Lower leg skin (tissue), 4 donors: ENCODE data around the gene SIVA1. TPM values are rescaled to one million over a fixed set of nuclear protein-coding genes. Genes with fewer than 3 reads are reported as not detected.

Source experiments
- DNase-seq, 2 donors: peaks; one replicate each; pipeline ENCODE4 v3.0.0-alpha.2; 2019; ENCODE audit warnings: low spot score in 2 of 2
- H3K4me3 ChIP-seq: fragments of 200-600 bp; sonication (generic); 2 replicates; pipeline ENCODE4 v1.5.1; 2017; ENCODE audit warnings: mild to moderate bottlenecking, low read depth; ENCODE audit not compliant: poor library complexity, severe bottlenecking
- CTCF ChIP-seq, 3 donors: fragments of 450-650 bp; IDR thresholded peaks; one replicate each; pipeline ENCODE4 v1.5.1; 2016; ENCODE audit warnings: antibody characterized with exemption in 3 of 3, mild to moderate bottlenecking in 3 of 3, moderate library complexity in 2 of 3
- POLR2A ChIP-seq, 2 donors: fragments of 450-650 bp; IDR thresholded peaks; one replicate each; pipeline ENCODE4 v1.6.1; 2016 to 2017; ENCODE audit warnings: antibody characterized with exemption in 2 of 2, mild to moderate bottlenecking in 1 of 2, moderate library complexity in 1 of 2
- WGBS, 2 donors: methylation state at CpG; one replicate each; pipeline ENCODE4 v1.1.5; 2018; 5-methylcytosine and 5-hydroxymethylcytosine counted together
- intact Hi-C: fragments of 100-400 bp; cut with DNase I; formaldehyde crosslinking; loops from one replicate; pipeline ENCODE4 v1.15.0; 2023; ENCODE audit warnings: low total_unique reads
- total RNA-seq, 4 donors: library from RNA; depleted of rRNA; stranded (reverse); fragments of >200 nt; gene quantifications; one replicate each; pipeline ENCODE4 v1.1.0, GENCODE V29; 2016

SIVA1 gene
- total RNA-seq, 4 donors from 2014 or later = 162 to 174 (median 168) TPM

GRCh38 chr14:104766863-104767633 is 14.1 kb downstream of the SIVA1 start:
- WGBS, 2 donors = 89 to 91% methylated on average over 15 of the region's 15 CpGs
- DNase-seq = no peak
- intact Hi-C loops = no loop called here
- no peak overlapping the region for H3K4me3 ChIP-seq
- no peak for TF ChIP-seq CTCF (IDR thresholded peaks at IDR 0.05)
- TF ChIP-seq POLR2A (IDR thresholded peaks at IDR 0.05) = no peak

DNA sequence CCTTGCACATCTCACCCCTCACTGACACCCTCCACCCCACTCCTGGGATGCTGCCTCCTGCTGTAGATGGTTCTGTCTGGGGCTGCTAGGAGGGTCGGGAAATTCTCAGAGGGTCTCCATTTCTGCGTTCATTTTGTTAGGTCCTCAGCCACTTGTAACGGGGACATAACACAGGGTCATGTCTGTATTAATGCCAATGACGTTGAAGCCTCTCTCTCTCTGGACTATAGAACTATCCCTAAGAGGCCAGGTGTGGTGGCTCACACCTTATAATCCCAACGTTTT is 14.6 kb downstream of the SIVA1 start:
- WGBS, 2 donors = 83 to 90% methylated on average over 5 of the region's 5 CpGs
- no peak for DNase-seq
- no peak for TF ChIP-seq CTCF (IDR thresholded peaks at IDR 0.05)
- TF ChIP-seq POLR2A (IDR thresholded peaks at IDR 0.05) = no peak
- intact Hi-C loops = no loop called here
- H3K4me3 ChIP-seq = no peak overlapping the region

GRCh38 chr14:104768437-104769323 is 15.7 kb downstream of the SIVA1 start:
- WGBS, 2 donors = 29 to 32% methylated on average over 10 to 12 of the region's 25 CpGs
- TF ChIP-seq CTCF (IDR thresholded peaks at IDR 0.05) (peak in 1 of 3 donors; percentile 33), POLR2A (IDR thresholded peaks at IDR 0.05) (no peak)
- no peak overlapping the region for H3K4me3 ChIP-seq
- peak; percentile 89 to 98 for DNase-seq
- intact Hi-C loops = no loop called here

GRCh38 chr14:104769324-104770071 is 16.6 kb downstream of the SIVA1 start:
- intact Hi-C loops = loop anchor here (5.0 kb wide), 1 partner anchor 53 kb away; no protein-coding TSS in a partner anchor

More at GRCh38 chr14:104769324-104770071, 16.6 kb downstream of the SIVA1 start:
- DNase-seq = no peak
- 73 to 79% methylated on average over 18 of the region's 18 CpGs for WGBS, 2 donors
- no peak for TF ChIP-seq POLR2A (IDR thresholded peaks at IDR 0.05)
- TF ChIP-seq CTCF (IDR thresholded peaks at IDR 0.05) = no peak
- H3K4me3 ChIP-seq = no peak overlapping the region
